Brain pericyte (primary cell): ENCODE data around the gene SIM1.

Source experiments
- DNase-seq: peaks from one replicate; pipeline ENCODE4 v3.0.0-alpha.2; 2012; ENCODE audit warnings: low read depth, low spot score

The SIM1 gene

GRCh38 chr6:100472674-100473073, 8.0 kb upstream of the SIM1 start:
- DNase-seq: no peak

- no peak for DNase-seq
These were observed 5.8 kb upstream of the SIM1 start for GRCh38 chr6:100470422-100471120.

GRCh38 chr6:100469101-100469859, 4.6 kb upstream of the SIM1 start:
- no peak for DNase-seq

GRCh38 chr6:100468016-100468622, 3.4 kb upstream of the SIM1 start:
- no peak for DNase-seq

GRCh38 chr6:100467129-100468015, 2.7 kb upstream of the SIM1 start:
- DNase-seq: no peak

- DNase-seq: no peak
These were observed 1.8 kb upstream of the SIM1 start for GRCh38 chr6:100466410-100467128.

GRCh38 chr6:100465701-100466409, 1.1 kb upstream of the SIM1 start:
- no peak for DNase-seq

GRCh38 chr6:100464162-100464851, 414 bp downstream of the SIM1 start:
- DNase-seq: no peak

- no peak for DNase-seq
These were observed 1.0 kb downstream of the SIM1 start for GRCh38 chr6:100463630-100464161.

- DNase-seq: no peak
These were observed 1.8 kb downstream of the SIM1 start for GRCh38 chr6:100462706-100463629.

- no peak for DNase-seq
These were observed 2.6 kb downstream of the SIM1 start for GRCh38 chr6:100461917-100462705.

GRCh38 chr6:100461278-100461916, 3.3 kb downstream of the SIM1 start:
- DNase-seq: no peak

- no peak for DNase-seq
These were observed 4.0 kb downstream of the SIM1 start for GRCh38 chr6:100460650-100461204.

GRCh38 chr6:100459592-100460184, 5.0 kb downstream of the SIM1 start:
- DNase-seq: no peak

GRCh38 chr6:100458841-100459591, 5.7 kb downstream of the SIM1 start:
- no peak for DNase-seq
